Calu3 (cell line): Measurements from ENCODE around the gene GJA5. TPM values are rescaled to one million over a fixed set of nuclear protein-coding genes. Genes with fewer than 3 reads are reported as not detected.

ENCODE experiments used
- BruUV-seq: library from RNA; stranded (reverse); fragments of 400-500 nt; replicated peaks from 2 replicates; lab custom pipeline; 2021; lab: Mats Ljungman, UMichigan
- CTCF ChIA-PET: fragments of 300-600 bp; sonication (Branson Sonifier 250); formaldehyde crosslinking; loops from one replicate; lab custom pipeline; 2022; ENCODE audit warnings: antibody characterized with exemption; lab: Charles Lee
- DNase-seq: peaks from one replicate; pipeline ENCODE4 v3.0.0; 2022
- H3K27ac Mint-ChIP-seq: one replicate; pipeline ENCODE4 v1.8.0; 2022; ENCODE audit warnings: mixed read lengths; ENCODE audit not compliant: unreplicated experiment
- H3K27me3 Mint-ChIP-seq: one replicate; pipeline ENCODE4 v1.8.0; 2022; ENCODE audit warnings: mixed read lengths; ENCODE audit not compliant: unreplicated experiment
- H3K36me3 Mint-ChIP-seq: one replicate; pipeline ENCODE4 v1.8.0; 2022; ENCODE audit warnings: mild to moderate bottlenecking, moderate library complexity, mixed read lengths; ENCODE audit not compliant: insufficient read depth, unreplicated experiment
- H3K4me1 Mint-ChIP-seq: one replicate; pipeline ENCODE4 v1.8.0; 2022; ENCODE audit warnings: mild to moderate bottlenecking, low read depth, mixed read lengths; ENCODE audit not compliant: unreplicated experiment
- H3K4me3 Mint-ChIP-seq: one replicate; pipeline ENCODE4 v1.8.0; 2022; ENCODE audit warnings: mild to moderate bottlenecking, low read depth, moderate library complexity, mixed read lengths; ENCODE audit not compliant: unreplicated experiment
- H3K9me3 Mint-ChIP-seq: one replicate; pipeline ENCODE4 v1.8.0; 2022; ENCODE audit warnings: low read depth, mixed read lengths; ENCODE audit not compliant: unreplicated experiment
- intact Hi-C: fragments of 100-400 bp; cut with micrococcal nuclease; formaldehyde crosslinking; loops from one replicate; pipeline ENCODE4 v1.10.0; 2022; ENCODE audit not compliant: unreplicated experiment
- total RNA-seq: library from RNA; stranded (reverse); gene quantifications from 2 replicates; pipeline ENCODE4 v1.2.3, GENCODE V29; 2022
- TF ChIP-seq, protein P1 (sequence below): fragments of 200-600 bp; IDR thresholded peaks from one replicate; pipeline ENCODE4 v1.8.0; 2022; ENCODE audit warnings: antibody characterized with exemption; ENCODE audit not compliant: unreplicated experiment

Gene GJA5
- total RNA-seq, 1 experiment from 2014 or later, result not detected

DNA sequence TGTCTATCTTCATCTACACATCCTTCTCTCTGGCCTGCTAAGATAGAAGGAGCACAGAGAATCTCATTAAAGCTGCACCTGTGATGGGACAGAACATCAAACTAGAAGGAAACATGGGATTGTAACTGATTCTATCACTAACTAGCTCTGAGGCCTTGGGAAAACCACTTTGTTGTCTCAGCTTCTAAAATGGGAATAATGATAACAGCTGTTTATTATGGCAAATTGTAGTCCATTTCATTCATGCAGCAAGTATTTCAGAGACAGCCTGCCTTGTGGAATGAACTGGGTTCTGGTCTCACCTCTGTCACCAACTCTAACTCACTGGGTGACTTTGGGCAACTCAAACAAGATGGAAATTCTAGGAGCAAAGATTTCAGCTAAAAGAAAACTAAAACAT lies 12.4 kb downstream of the GJA5 start:
- Mint-ChIP-seq H3K4me1 (peaks cover 13% of the 10 kb centered on the region), H3K36me3 (no peaks in the 10 kb centered on the region), H3K4me3 (no peak overlapping the region), H3K27ac (no peak overlapping the region), H3K27me3 (no peaks in the 10 kb centered on the region), H3K9me3 (no peaks in the 10 kb centered on the region)
- TF ChIP-seq, protein P1, sequence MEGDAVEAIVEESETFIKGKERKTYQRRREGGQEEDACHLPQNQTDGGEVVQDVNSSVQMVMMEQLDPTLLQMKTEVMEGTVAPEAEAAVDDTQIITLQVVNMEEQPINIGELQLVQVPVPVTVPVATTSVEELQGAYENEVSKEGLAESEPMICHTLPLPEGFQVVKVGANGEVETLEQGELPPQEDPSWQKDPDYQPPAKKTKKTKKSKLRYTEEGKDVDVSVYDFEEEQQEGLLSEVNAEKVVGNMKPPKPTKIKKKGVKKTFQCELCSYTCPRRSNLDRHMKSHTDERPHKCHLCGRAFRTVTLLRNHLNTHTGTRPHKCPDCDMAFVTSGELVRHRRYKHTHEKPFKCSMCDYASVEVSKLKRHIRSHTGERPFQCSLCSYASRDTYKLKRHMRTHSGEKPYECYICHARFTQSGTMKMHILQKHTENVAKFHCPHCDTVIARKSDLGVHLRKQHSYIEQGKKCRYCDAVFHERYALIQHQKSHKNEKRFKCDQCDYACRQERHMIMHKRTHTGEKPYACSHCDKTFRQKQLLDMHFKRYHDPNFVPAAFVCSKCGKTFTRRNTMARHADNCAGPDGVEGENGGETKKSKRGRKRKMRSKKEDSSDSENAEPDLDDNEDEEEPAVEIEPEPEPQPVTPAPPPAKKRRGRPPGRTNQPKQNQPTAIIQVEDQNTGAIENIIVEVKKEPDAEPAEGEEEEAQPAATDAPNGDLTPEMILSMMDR, result no peak
- CTCF ChIA-PET, result no interaction called here
- no TSS peak for BruUV-seq
- intact Hi-C loops, result no loop called here
- no peak for DNase-seq

DNA sequence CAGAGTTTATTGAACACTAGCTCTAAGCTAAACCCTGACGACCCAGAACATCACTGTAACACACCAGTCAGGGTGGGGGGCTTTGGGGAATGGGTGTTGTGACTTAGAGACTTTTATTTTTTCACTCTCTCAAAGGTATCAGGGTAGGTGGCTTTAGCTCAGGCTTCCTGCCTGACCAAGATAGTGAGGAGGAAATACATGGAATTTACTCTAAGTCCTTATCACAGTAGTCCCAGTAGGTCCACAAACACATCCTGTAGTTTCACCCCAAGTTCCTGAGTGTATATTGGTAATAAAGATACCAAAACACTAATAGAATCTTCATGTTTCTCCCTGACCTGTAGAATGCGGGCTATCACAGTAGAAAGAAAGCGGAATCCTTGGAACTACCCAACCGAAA lies 15.1 kb downstream of the GJA5 start:
- CTCF ChIA-PET, result interaction anchor here (1.2 kb wide), 1 partner anchor 9 kb away, joined by 3 read pairs; no protein-coding TSS in a partner anchor
- Mint-ChIP-seq H3K36me3 (no peaks in the 10 kb centered on the region), H3K4me1 (peaks cover 1% of the 10 kb centered on the region), H3K4me3 (no peak overlapping the region), H3K9me3 (no peaks in the 10 kb centered on the region), H3K27me3 (no peaks in the 10 kb centered on the region), H3K27ac (no peak overlapping the region)
- intact Hi-C loops, result no loop called here
- TF ChIP-seq, protein P1, result no peak
- no TSS peak for BruUV-seq
- DNase-seq, result no peak

DNA sequence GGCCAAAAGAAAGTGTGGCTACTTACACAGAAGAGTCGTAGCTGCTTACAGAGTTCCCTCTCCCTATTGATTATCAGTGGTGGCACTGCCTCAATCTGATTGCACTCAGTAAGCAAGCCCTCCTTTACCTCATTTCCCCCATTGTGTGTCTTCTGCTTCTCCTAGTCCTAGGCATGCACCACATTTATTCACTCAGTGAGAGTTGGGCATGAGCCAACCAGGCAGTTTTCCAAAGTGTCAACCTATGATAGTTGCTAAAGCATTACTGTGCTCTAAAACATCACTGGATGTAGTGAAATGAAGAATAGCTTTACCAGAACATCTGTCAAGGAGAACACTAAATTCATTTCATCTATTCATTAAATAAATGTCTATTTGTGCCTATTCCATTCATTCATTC lies 19.3 kb downstream of the GJA5 start:
- intact Hi-C loops, result no loop called here
- no peaks in the 10 kb centered on the region for H3K27me3 Mint-ChIP-seq
- no peak overlapping the region for H3K27ac Mint-ChIP-seq
- H3K36me3 Mint-ChIP-seq, result no peaks in the 10 kb centered on the region
- DNase-seq, result no peak
- H3K4me3 Mint-ChIP-seq, result no peak overlapping the region
- CTCF ChIA-PET, result no interaction called here
- H3K4me1 Mint-ChIP-seq, result no peaks in the 10 kb centered on the region
- no peaks in the 10 kb centered on the region for H3K9me3 Mint-ChIP-seq
- TF ChIP-seq, protein P1, result no peak
- BruUV-seq, result no TSS peak

DNA sequence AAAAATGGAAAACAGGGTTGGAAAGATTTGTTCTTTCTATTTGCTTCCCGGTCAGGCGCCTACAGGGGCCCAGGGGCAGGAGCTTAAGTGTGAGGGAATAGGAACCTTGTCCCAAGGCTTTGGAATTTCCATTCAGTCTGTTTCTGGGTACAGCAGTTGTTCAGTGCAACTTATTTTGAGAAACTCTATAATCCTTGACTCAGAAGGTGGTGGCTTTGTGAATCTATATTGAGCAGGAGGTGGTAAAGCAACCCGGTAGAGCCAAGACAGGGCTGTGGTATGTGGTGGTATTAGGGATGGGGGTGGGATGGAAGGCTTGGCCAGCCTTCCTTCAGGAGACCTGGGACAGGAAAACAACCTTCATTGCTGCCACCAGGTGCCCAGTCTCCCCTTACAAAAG lies 20.0 kb downstream of the GJA5 start:
- TF ChIP-seq, protein P1, result no peak
- CTCF ChIA-PET, result no interaction called here
- Mint-ChIP-seq H3K27ac (no peak overlapping the region), H3K36me3 (no peaks in the 10 kb centered on the region), H3K4me3 (no peak overlapping the region), H3K4me1 (no peaks in the 10 kb centered on the region), H3K27me3 (no peaks in the 10 kb centered on the region), H3K9me3 (no peaks in the 10 kb centered on the region)
- DNase-seq, result no peak
- no TSS peak for BruUV-seq
- intact Hi-C loops, result no loop called here
